ENCODE results near the gene FANCD2.
"Not testable (repeated sequence)": the region's sequence is repeated elsewhere in the genome, so short reads cannot be mapped to it uniquely, and the experiment has no call there.

FANCD2 gene

DNA sequence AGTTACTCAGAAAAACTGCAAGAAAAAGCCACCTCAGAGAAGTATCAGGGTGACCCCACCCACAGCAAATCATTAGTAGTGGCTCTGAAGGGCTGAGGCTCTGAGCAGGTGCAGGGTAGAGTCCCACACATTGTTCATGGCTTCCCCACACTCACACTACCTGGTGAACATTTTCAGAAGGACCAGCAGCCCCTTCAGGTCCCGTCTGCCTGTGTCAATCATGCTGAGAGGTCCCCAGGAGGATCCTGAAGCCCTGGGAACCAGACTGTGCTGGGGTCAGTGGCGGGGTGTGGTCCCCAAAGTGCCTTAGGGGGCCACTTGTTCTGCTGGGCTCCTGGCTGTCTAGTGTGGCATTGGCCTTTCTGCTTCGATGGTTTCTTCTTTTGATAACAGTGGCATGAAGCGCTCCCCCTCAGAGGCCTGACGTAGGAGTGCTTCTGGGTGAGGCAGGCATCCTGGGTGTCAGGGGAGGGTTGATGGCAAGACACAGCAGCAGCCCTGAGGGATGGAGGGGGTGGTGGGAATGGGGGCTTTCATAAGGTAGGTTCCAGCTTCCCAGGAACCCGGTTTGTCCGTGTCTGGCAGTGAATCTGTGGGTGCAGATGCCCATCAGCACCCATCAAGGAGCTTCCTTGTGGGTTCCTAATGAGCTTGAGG, 19.0 kb upstream of the FANCD2 start:
- H3K4me3 Mint-ChIP-seq = no peak overlapping the region
- H3K27ac Mint-ChIP-seq = no peak overlapping the region
- H3K9me3 Mint-ChIP-seq = no peaks in the 10 kb centered on the region
- H3K4me1 Mint-ChIP-seq (ENCODE audit: low read depth) = peaks cover 46% of the 10 kb centered on the region
- intact Hi-C loops (cut with micrococcal nuclease) = no loop called here
- H3K27me3 Mint-ChIP-seq = peaks cover 3% of the 10 kb centered on the region
- peaks cover 21% of the 10 kb centered on the region for H3K36me3 Mint-ChIP-seq (ENCODE audit: low read depth)

DNA sequence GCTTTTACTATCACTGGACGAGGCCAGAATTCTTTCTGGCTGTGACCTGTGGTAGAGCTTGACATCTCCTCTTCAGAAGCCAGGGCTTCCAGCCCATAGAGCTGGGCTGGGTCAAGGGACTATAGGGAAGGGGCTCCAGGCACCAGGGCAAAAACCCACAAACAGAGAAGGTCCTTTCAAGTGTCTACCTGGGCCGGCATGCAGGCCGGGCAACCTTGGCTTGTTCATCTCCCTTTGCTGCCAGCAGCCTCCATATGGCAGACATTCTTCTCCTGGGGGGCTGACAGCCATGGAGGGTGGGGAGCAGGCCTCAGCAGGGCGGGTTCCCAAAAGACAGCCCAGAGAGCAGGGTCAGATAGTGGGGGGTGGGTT, 18.0 kb upstream of the FANCD2 start:
- intact Hi-C loops (cut with micrococcal nuclease); H3K27me3 Mint-ChIP-seq; H3K9me3 Mint-ChIP-seq: not testable (repeated sequence)
- Mint-ChIP-seq H3K4me1 (ENCODE audit: low read depth) (peaks cover 47% of the 10 kb centered on the region), H3K4me3 (peak overlapping the region; percentile 74), H3K36me3 (ENCODE audit: low read depth) (peaks cover 13% of the 10 kb centered on the region), H3K27ac (peak overlapping the region; percentile 27)

DNA sequence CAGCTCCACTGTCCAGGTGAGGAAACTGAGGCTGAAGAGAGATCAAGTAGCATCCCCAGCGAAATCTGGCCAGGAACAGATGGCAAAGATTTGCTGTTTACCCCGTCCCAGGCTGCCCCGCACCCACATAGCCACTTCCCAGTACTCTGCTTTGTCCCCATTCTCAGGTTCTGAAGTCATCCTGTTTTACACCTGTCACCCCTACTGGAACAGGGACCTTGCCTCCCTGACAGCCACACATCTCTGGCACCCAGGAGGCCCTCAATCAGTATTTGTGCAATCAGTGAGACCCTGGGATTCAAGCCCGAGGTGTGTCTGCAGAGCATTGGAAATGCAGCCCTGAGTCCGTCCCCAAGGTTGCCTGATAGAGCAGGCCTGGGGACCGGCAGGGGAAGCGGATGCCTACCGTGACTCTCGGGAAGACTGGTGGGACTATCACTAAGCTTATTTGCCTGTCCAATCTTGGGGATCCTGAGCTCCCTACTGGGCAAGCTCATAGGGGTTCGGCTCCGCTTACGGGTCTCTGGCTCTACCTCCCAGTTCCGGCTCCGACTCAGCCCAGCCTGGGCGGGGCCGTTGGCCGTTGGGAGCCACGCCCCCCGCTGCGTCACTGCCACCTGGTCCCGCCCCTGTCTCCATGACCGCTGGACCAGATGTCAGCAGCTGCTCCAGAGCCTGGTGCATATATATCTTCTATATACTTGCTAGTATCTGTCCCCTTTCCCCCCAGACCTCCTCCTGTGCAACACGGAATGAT, 17.5 kb upstream of the FANCD2 start:
- Mint-ChIP-seq H3K27ac (peak overlapping the region; percentile 74), H3K36me3 (ENCODE audit: low read depth) (peaks cover 7% of the 10 kb centered on the region), H3K9me3 (no peaks in the 10 kb centered on the region), H3K4me3 (peak overlapping the region; percentile 74), H3K27me3 (peaks cover 3% of the 10 kb centered on the region), H3K4me1 (ENCODE audit: low read depth) (peaks cover 47% of the 10 kb centered on the region)
- intact Hi-C loops (cut with micrococcal nuclease) = loop anchor here (1.0 kb wide), 1 partner anchor 18 kb away; the partner anchor contains the start of gene FANCD2

DNA sequence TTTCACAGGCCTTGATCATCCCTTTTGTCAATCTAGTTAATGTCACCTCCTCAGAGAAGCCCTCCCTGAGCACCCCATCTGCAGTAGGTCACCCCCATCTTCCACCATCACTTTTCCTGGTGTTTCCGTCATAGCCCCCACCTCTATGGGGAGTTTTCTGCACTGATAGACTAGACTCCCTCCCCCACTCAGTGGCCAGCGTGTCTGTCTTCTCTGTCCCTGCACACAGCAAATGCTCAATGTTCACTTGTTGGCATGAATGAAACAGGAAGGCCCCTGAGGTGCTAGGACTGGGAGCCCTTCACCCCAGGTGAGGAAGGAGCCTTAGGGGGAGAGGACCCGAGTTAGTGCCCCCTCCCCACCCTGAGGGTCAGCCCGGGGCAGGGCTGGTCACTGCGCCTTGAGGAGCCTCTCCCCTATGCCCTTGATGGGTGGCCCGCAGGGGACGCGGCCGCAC, 15.8 kb upstream of the FANCD2 start:
- intact Hi-C loops (cut with micrococcal nuclease) = loop anchor here (5.0 kb wide), 1 partner anchor 613 kb away; the partner anchor contains the start of gene SETD5
- Mint-ChIP-seq H3K27me3 (peaks cover 3% of the 10 kb centered on the region), H3K36me3 (ENCODE audit: low read depth) (no peaks in the 10 kb centered on the region), H3K9me3 (no peaks in the 10 kb centered on the region), H3K27ac (peak overlapping the region; percentile 49), H3K4me3 (peak overlapping the region; percentile 73), H3K4me1 (ENCODE audit: low read depth) (peaks cover 54% of the 10 kb centered on the region)

DNA sequence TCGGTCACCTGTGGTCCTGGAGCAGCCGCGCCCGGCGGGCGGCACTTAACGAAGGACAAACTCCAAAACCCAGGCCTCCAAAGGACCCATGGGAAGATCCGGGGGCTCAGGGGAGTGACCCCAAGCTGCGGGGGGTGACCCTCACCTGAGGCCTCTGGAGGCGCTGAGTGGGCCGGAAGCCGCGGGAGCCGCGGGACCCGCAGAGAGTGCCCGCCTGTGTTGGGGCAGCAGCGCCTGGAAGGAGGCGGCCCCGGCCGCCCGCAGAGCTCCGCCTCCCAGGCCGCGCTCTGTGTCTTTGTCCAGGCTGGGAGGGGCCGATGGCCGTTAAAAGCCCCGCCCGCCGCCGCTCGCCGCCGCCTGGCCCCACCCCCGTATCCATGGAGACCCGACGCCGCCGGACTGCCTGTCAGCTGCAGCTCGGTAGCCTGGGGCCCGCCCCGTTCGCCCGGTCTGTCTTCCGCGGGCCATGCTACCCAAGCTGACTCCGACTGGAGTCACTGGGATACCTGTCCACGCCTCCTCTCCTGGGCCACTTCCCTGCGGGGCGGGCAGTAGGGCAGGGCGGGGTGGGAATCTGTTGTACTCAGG, 15.3 kb upstream of the FANCD2 start:
- Mint-ChIP-seq H3K9me3 (no peaks in the 10 kb centered on the region), H3K4me3 (peak overlapping the region; percentile 73), H3K27ac (peak overlapping the region; percentile 49), H3K4me1 (ENCODE audit: low read depth) (peaks cover 54% of the 10 kb centered on the region), H3K36me3 (ENCODE audit: low read depth) (no peaks in the 10 kb centered on the region), H3K27me3 (peaks cover 3% of the 10 kb centered on the region)
- intact Hi-C loops (cut with micrococcal nuclease) = loop anchor here (5.0 kb wide), 1 partner anchor 614 kb away; the partner anchor contains the start of gene SETD5

DNA sequence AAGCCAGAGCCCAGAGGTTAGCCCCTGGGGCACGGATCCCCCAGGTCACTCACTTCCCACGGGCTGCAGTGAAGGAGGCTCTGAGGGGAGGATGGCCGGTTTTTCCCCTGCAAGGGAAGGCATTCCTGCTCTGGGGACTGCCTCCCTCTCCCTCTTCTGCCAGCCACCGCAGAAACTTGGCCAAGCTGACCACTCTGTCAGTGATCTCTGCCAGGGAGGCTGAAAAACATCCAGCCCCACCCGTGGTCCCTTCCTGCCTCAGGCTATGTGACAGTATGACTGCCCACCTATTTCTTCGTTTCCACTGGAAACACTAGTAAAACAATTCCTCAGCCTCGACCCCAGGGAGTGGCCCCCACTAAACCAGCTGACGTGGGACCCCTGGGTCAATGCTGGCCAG, 14.6 kb upstream of the FANCD2 start:
- Mint-ChIP-seq H3K4me1 (ENCODE audit: low read depth) (peaks cover 58% of the 10 kb centered on the region), H3K36me3 (ENCODE audit: low read depth) (no peaks in the 10 kb centered on the region), H3K27ac (no peak overlapping the region), H3K4me3 (peak overlapping the region; percentile 73), H3K27me3 (peaks cover 3% of the 10 kb centered on the region), H3K9me3 (no peaks in the 10 kb centered on the region)
- intact Hi-C loops (cut with micrococcal nuclease) = loop anchor here (5.0 kb wide), 1 partner anchor 614 kb away; the partner anchor contains the start of gene SETD5

DNA sequence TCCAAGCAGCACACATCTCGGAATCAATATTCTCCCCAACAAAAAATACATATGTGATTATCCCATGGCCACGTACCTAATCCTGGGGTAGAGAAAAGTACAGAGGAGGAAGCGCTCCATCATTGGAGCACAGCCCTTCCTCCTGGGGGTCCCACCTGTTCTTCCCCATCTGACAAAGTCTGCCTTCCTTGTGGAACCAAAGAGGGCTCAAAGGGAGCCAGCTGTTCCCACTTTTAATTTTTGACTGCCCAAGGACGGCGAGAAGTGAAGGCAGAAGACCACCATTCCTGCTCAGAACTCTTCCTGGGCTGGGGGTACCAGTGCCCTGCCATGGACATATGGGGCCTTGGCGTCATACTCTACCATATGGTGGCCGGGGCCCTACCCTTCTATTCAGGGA, 14.1 kb upstream of the FANCD2 start:
- peaks cover 3% of the 10 kb centered on the region for H3K27me3 Mint-ChIP-seq
- H3K4me3 Mint-ChIP-seq = no peak overlapping the region
- peaks cover 59% of the 10 kb centered on the region for H3K4me1 Mint-ChIP-seq (ENCODE audit: low read depth)
- H3K36me3 Mint-ChIP-seq (ENCODE audit: low read depth) = peaks cover 2% of the 10 kb centered on the region
- intact Hi-C loops (cut with micrococcal nuclease) = loop anchor here (5.0 kb wide), 1 partner anchor 615 kb away; the partner anchor contains the start of gene SETD5
- H3K27ac Mint-ChIP-seq = no peak overlapping the region
- H3K9me3 Mint-ChIP-seq = no peaks in the 10 kb centered on the region

DNA sequence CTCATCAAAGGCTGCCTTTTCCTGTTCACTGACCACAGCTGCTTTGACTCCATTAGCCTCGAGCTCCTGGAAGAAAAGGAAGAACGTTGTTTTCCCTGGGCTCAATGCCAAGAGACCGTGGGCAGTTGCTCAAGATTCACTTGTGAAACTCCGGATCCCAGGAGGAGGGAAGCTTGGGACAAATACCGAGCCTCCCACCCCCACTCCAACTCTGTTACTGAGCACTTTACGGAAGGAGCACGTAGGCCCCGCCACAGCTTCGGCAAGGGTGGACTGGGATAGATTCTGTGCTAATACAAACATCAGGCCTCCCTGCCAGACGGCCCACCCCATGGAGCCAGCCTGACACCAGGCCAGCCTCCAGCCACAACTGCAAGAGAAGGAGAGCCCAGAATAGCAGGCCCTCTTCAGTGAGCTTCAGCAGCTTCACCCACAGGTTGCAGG, 10.8 kb upstream of the FANCD2 start:
- Mint-ChIP-seq H3K27me3 (no peaks in the 10 kb centered on the region), H3K36me3 (ENCODE audit: low read depth) (peaks cover 35% of the 10 kb centered on the region), H3K27ac (peak overlapping the region; percentile 77), H3K9me3 (no peaks in the 10 kb centered on the region), H3K4me1 (ENCODE audit: low read depth) (peaks cover 58% of the 10 kb centered on the region), H3K4me3 (peak overlapping the region; percentile 60)
- intact Hi-C loops (cut with micrococcal nuclease) = no loop called here

DNA sequence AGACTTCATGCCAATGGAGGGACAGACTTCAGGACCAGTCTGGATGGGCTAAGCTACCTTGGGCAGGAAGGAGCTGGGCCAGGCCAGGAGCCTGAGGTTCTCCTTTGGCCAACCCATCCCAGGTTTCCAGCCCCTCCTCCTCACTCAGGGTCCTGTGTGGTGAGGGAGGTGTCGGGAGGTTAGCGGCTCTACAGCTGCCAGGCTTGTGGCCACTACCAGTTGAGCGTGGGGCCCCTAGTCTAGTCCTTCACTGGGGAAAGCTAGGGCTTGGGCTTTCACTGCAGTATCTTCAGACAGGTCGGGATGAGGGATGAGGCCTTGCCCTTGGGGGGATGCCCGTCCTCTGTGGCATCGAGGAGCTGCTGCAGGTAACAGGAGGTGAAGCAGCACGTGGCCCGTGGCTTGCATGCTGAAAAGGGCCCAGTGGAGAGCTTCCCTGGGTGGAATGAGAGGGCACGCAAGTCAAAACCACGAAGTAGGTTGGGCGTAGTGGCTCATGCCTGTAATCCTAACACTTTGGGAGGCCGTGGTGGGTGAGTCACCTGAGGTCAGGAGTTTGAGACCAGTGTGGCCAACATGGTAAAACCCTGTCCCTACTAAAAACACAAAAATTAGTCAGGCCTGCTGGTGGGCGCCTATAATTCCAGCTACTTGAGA, 8.5 kb upstream of the FANCD2 start:
- intact Hi-C loops (cut with micrococcal nuclease) = no loop called here

DNA sequence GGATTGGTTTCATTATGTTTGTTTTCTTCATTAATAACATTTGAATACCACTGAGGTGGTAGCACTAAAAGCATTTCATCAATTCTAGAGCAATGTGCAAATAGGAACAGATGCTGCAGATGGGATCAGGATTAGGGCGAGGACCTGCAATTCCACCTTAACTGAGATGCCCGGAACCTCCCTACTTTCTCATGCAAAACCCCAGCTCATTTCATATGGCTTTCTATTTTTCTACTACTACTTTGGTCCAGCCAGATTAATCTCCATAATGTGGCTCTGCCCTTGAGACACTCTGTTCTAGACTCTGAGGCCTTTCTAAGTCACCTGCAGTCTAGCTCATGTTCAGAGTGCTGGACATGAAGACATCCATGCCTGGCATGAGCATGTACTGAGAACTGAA, 7.4 kb upstream of the FANCD2 start:
- H3K27me3 Mint-ChIP-seq; H3K4me3 Mint-ChIP-seq; H3K27ac Mint-ChIP-seq; intact Hi-C loops (cut with micrococcal nuclease); H3K9me3 Mint-ChIP-seq: not testable (repeated sequence)
- Mint-ChIP-seq H3K4me1 (ENCODE audit: low read depth) (peaks cover 56% of the 10 kb centered on the region), H3K36me3 (ENCODE audit: low read depth) (peaks cover 69% of the 10 kb centered on the region)

More for the DNA sequence above, 8.5 kb upstream of the FANCD2 start:
- Mint-ChIP-seq H3K9me3 (no peaks in the 10 kb centered on the region), H3K27me3 (no peaks in the 10 kb centered on the region), H3K4me1 (ENCODE audit: low read depth) (peaks cover 48% of the 10 kb centered on the region), H3K4me3 (no peak overlapping the region), H3K27ac (no peak overlapping the region), H3K36me3 (ENCODE audit: low read depth) (peaks cover 58% of the 10 kb centered on the region)

DNA sequence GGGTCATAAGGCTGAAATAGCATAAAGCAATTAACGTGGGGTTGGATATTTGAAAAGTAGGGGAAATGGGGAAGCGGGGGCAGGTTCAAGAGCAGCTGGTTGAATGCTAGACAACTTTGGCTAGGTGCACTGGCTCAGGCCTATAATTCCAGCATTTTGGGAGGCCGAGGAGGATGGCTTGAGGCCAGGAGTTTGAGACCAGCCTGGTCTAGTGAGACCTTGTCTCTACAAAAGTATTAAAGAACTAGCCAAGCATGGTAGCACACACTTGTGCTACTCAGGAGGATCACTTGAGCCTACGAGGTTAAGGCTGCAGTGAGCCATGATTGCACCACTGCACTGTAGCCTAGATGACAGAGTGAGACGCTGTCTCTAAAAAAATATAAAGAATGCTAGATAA, 6.9 kb upstream of the FANCD2 start:
- H3K27ac Mint-ChIP-seq = no peak overlapping the region
- peaks cover 73% of the 10 kb centered on the region for H3K36me3 Mint-ChIP-seq (ENCODE audit: low read depth)

DNA sequence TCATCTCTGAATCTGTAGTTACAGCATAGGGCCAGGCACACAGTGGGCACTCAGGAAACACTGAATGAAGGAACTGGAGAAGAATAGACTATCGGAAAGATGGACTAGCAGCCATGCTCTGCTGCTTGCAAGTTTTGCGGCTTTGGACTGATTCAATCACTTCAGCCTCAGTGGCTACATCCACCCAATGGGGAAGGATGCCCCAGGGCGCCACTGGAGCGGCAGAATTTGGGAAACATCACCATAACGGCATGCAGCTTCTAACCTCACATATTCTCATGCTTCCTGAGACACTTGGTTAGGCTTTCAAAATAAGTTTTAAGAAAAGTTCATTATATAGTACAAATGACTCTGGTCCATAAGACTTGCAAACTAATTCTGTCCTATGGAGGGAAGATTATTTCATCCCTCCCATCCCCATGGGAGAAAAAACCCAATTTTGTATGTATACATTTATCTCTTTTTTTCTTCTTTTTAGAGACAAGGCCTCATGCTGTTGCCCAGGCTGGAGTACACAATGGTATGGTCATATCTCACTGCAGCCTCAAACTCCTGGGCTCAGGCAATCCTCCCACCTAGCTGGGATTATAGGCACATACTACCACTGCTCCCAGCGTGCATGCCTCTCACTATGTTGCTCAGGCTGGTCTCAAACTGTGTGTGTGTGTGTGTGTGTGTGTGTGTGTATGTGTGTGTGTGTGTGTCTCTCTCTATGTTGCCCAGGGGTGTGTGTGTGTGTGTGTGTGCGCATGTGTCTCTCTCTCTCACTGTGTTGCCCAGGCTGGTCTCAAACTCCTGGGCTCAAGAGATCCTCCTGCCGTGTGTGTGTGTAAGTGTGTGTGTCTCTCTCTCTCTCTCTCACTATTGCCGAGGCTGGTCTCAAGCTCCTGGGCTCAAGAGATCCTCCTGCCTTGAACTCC, 4.1 kb upstream of the FANCD2 start:
- intact Hi-C loops (cut with micrococcal nuclease) = loop anchor here (10.0 kb wide), 1 partner anchor 87 kb away; the partner anchor contains the start of gene CRELD1
- peaks cover 81% of the 10 kb centered on the region for H3K36me3 Mint-ChIP-seq (ENCODE audit: low read depth)

More for the DNA sequence above, 6.9 kb upstream of the FANCD2 start:
- Mint-ChIP-seq H3K9me3 (no peaks in the 10 kb centered on the region), H3K4me3 (no peak overlapping the region), H3K27me3 (no peaks in the 10 kb centered on the region), H3K4me1 (ENCODE audit: low read depth) (peaks cover 61% of the 10 kb centered on the region)
- intact Hi-C loops (cut with micrococcal nuclease) = no loop called here

More for the DNA sequence above, 4.1 kb upstream of the FANCD2 start:
- Mint-ChIP-seq H3K27me3 (no peaks in the 10 kb centered on the region), H3K27ac (no peak overlapping the region), H3K4me1 (ENCODE audit: low read depth) (peaks cover 46% of the 10 kb centered on the region), H3K9me3 (no peaks in the 10 kb centered on the region), H3K4me3 (no peak overlapping the region)

All from dendritic cell treated with granulocyte-macrophage colony-stimulating factor and Interleukin-4, amounts not matched to agents 40 ng/mL and 50 ng/mL, for 4 days (primary cell).